GM21717 (cell line): ENCODE data around the gene UBE3C.
A peak's percentile ranks its signal among the peaks of the same experiment; 100 is the strongest.
"Not testable (repeated sequence)": the region's sequence is repeated elsewhere in the genome, so short reads cannot be mapped to it uniquely, and the experiment has no call there.

Experiments used
- ATAC-seq: cut with Tn5 transposase; IDR thresholded peaks from one replicate; pipeline ENCODE4 v1.9.1; 2021; ENCODE audit warnings: mild to moderate bottlenecking, moderate library complexity; ENCODE audit not compliant: unreplicated experiment

Gene UBE3C

GRCh38 chr7:157233677-157234076, 95.0 kb downstream of the UBE3C start:
- no peak for ATAC-seq

GRCh38 chr7:157234271-157234670, 95.5 kb downstream of the UBE3C start:
- no peak for ATAC-seq

GRCh38 chr7:157235357-157236333, 96.9 kb downstream of the UBE3C start:
- no peak for ATAC-seq

- ATAC-seq: no peak
These were observed 99.4 kb downstream of the UBE3C start for GRCh38 chr7:157238087-157238486.

GRCh38 chr7:157239571-157240270, 101.0 kb downstream of the UBE3C start:
- no peak for ATAC-seq

- no peak for ATAC-seq
These were observed 102.9 kb downstream of the UBE3C start for GRCh38 chr7:157241631-157242030.

- no peak for ATAC-seq
These were observed 106.0 kb downstream of the UBE3C start for GRCh38 chr7:157244516-157245294.

- ATAC-seq: no peak
These were observed 107.3 kb downstream of the UBE3C start for GRCh38 chr7:157246052-157246451.

GRCh38 chr7:157248659-157249058, 109.9 kb downstream of the UBE3C start:
- ATAC-seq: no peak

GRCh38 chr7:157250605-157251228, 112.0 kb downstream of the UBE3C start:
- ATAC-seq: peak; percentile 63

- not testable (repeated sequence) for ATAC-seq
These were observed 113.1 kb downstream of the UBE3C start for GRCh38 chr7:157251817-157252216.

GRCh38 chr7:157253850-157254249, 115.1 kb downstream of the UBE3C start:
- no peak for ATAC-seq

- ATAC-seq: not testable (repeated sequence)
These were observed 116.1 kb downstream of the UBE3C start for GRCh38 chr7:157254781-157255180.

- ATAC-seq: no peak
These were observed 116.5 kb downstream of the UBE3C start for GRCh38 chr7:157255201-157255606.

GRCh38 chr7:157263156-157263555, 124.4 kb downstream of the UBE3C start:
- ATAC-seq: no peak

- ATAC-seq: no peak
These were observed 126.3 kb downstream of the UBE3C start for GRCh38 chr7:157265051-157265450.

GRCh38 chr7:157266272-157266671, 127.5 kb downstream of the UBE3C start:
- ATAC-seq: no peak

GRCh38 chr7:157267516-157267915, 128.8 kb downstream of the UBE3C start:
- no peak for ATAC-seq

- no peak for ATAC-seq
These were observed 129.2 kb downstream of the UBE3C start for GRCh38 chr7:157267956-157268355.

GRCh38 chr7:157268540-157268939, 129.8 kb downstream of the UBE3C start:
- no peak for ATAC-seq
